IMR-90 (cell line): ENCODE data around the gene HES6. TPM values are rescaled to one million over a fixed set of nuclear protein-coding genes. Genes with fewer than 3 reads are reported as not detected.

Source experiments
- ATAC-seq: fragments of 200-7000 bp; cut with Tn5 transposase; 2 replicates; pipeline ENCODE4 v1.9.1; 2020; ENCODE audit warnings: low read depth, mild to moderate bottlenecking, moderate library complexity
- BruUV-seq: library from RNA; stranded (reverse); fragments of 400-500 nt; replicated peaks from 2 replicates; lab custom pipeline; 2021; lab: Mats Ljungman, UMichigan
- CTCF ChIA-PET: fragments of 300-600 bp; formaldehyde crosslinking; extraction: SDS; loops from one replicate; lab custom pipeline; 2021; ENCODE audit warnings: antibody characterized with exemption; lab: Yijun Ruan, JAX
- POLR2A ChIA-PET: fragments of 300-600 bp; sonication (Branson Sonifier 250); formaldehyde crosslinking; loops from one replicate; lab custom pipeline; 2022; ENCODE audit warnings: antibody characterized with exemption; ENCODE audit not compliant: unreplicated experiment; lab: Charles Lee
- DNase-seq: peaks from one replicate; pipeline ENCODE4 v3.0.0; 2013
- H2AFZ ChIP-seq: replicated peaks from 2 replicates; pipeline ENCODE3; 2013; ENCODE audit warnings: low read length, mild to moderate bottlenecking; ENCODE audit not compliant: poor library complexity
- H2AK5ac ChIP-seq: 2 replicates; pipeline ENCODE4 v1.6.1; 2013; ENCODE audit warnings: low read depth, low read length, inconsistent platforms
- H2AK9ac ChIP-seq: replicated peaks from 2 replicates; pipeline ENCODE3; 2013; ENCODE audit warnings: mild to moderate bottlenecking, low read depth, low read length, moderate library complexity; ENCODE audit not compliant: poor library complexity
- H2BK120ac ChIP-seq: 2 replicates; pipeline ENCODE4 v1.6.1; 2013; ENCODE audit warnings: low read depth, low read length, inconsistent platforms
- H2BK15ac ChIP-seq: 3 replicates; pipeline ENCODE4 v1.6.1; 2013; ENCODE audit warnings: low read depth, low read length, inconsistent platforms
- H2BK20ac ChIP-seq: 2 replicates; pipeline ENCODE4 v1.6.1; 2013; ENCODE audit warnings: low read depth, mild to moderate bottlenecking, inconsistent platforms, low read length, moderate library complexity
- H2BK5ac ChIP-seq: 2 replicates; pipeline ENCODE4 v1.6.1; 2013; ENCODE audit warnings: mild to moderate bottlenecking, low read depth, low read length, inconsistent platforms; ENCODE audit not compliant: poor library complexity, severe bottlenecking
- H3K14ac ChIP-seq: replicated peaks from 2 replicates; pipeline ENCODE4 v1.6.1; 2013; ENCODE audit warnings: low read depth, low read length, inconsistent platforms
- H3K18ac ChIP-seq: 2 replicates; pipeline ENCODE4 v1.6.1; 2013; ENCODE audit warnings: low read depth, low read length, control low read depth
- H3K23ac ChIP-seq: 2 replicates; pipeline ENCODE4 v1.6.1; 2013; ENCODE audit warnings: low read depth, low read length, inconsistent platforms
- H3K27ac ChIP-seq: 2 replicates; pipeline ENCODE4 v1.5.1; 2013; ENCODE audit warnings: mild to moderate bottlenecking, control low read depth, low read length; ENCODE audit not compliant: insufficient read depth
- H3K27me3 ChIP-seq: 2 replicates; pipeline ENCODE4 v1.6.1; 2013; ENCODE audit warnings: low read length; ENCODE audit not compliant: control insufficient read depth, insufficient read depth
- H3K36me3 ChIP-seq: 2 replicates; pipeline ENCODE4 v1.6.1; 2013; ENCODE audit warnings: low read length, mixed read lengths; ENCODE audit not compliant: control insufficient read depth, insufficient read depth
- H3K4ac ChIP-seq: 2 replicates; pipeline ENCODE4 v1.6.1; 2013; ENCODE audit warnings: low read depth, low read length, inconsistent platforms
- H3K4me1 ChIP-seq: 2 replicates; pipeline ENCODE4 v1.6.1; 2013; ENCODE audit warnings: low read length, mixed read lengths; ENCODE audit not compliant: control insufficient read depth, insufficient read depth
- H3K4me2 ChIP-seq: 2 replicates; pipeline ENCODE4 v1.6.1; 2013; ENCODE audit warnings: low read depth, mild to moderate bottlenecking, control low read depth, low read length, moderate library complexity
- H3K4me3 ChIP-seq: 2 replicates; pipeline ENCODE4 v1.5.1; 2013; ENCODE audit warnings: low read depth, mild to moderate bottlenecking, control low read depth, low read length, moderate library complexity; ENCODE audit not compliant: insufficient read depth
- H3K56ac ChIP-seq: 2 replicates; pipeline ENCODE4 v1.6.1; 2013; ENCODE audit warnings: low read length, inconsistent platforms; ENCODE audit not compliant: insufficient read depth; ENCODE audit errors: extremely low read depth
- H3K79me1 ChIP-seq, 2 experiments: 2 replicates each; pipeline ENCODE4 v1.6.1; 2013; ENCODE audit warnings: low read length in 2 of 2, inconsistent platforms in 1 of 2, low read depth in 1 of 2
- H3K9ac ChIP-seq: 2 replicates; pipeline ENCODE4 v1.6.1; 2013; ENCODE audit warnings: low read depth, low read length, control low read depth
- H3K9me1 ChIP-seq: 2 replicates; pipeline ENCODE4 v1.6.1; 2013; ENCODE audit warnings: low read length, inconsistent platforms; ENCODE audit not compliant: insufficient read depth
- H3K9me3 ChIP-seq: 2 replicates; pipeline ENCODE4 v1.6.1; 2013; ENCODE audit warnings: low read length; ENCODE audit not compliant: control insufficient read depth, insufficient read depth
- H4K20me1 ChIP-seq: 2 replicates; pipeline ENCODE4 v1.6.1; 2013; ENCODE audit warnings: low read length, inconsistent platforms; ENCODE audit not compliant: insufficient read depth
- H4K5ac ChIP-seq: 2 replicates; pipeline ENCODE4 v1.6.1; 2013; ENCODE audit warnings: mild to moderate bottlenecking, low read depth, low read length, control low read depth
- H4K8ac ChIP-seq, 2 experiments: 2 replicates each; pipeline ENCODE4 v1.6.1; 2013; ENCODE audit warnings: low read depth in 2 of 2, low read length in 2 of 2, control low read depth in 1 of 2, inconsistent platforms in 1 of 2
- H4K91ac ChIP-seq: 2 replicates; pipeline ENCODE4 v1.6.1; 2013; ENCODE audit warnings: low read depth, low read length, inconsistent platforms; ENCODE audit not compliant: insufficient read depth
- MXI1 ChIP-seq: IDR thresholded peaks from 2 replicates; pipeline ENCODE4 v1.6.1; 2012; ENCODE audit warnings: low read depth, mild to moderate bottlenecking, low read length, moderate library complexity, borderline replicate concordance
- RFX5 ChIP-seq: IDR thresholded peaks from 2 replicates; pipeline ENCODE4 v1.8.0; 2012; ENCODE audit warnings: low read depth, mild to moderate bottlenecking, low read length, moderate library complexity
- WGBS, 2 experiments: methylation state at CpG; one replicate each; pipeline versions ENCODE4 v1.1.5 to v1.1.7; 2013; ENCODE audit warnings: missing lambda C conversion rate in 2 of 2; ENCODE audit not compliant: insufficient read length in 1 of 2; ENCODE audit errors: extremely low coverage in 2 of 2; 5-methylcytosine and 5-hydroxymethylcytosine counted together
- dilution Hi-C: fragments of 300-500 bp; cut with HindIII; formaldehyde crosslinking; loops from one replicate; pipeline ENCODE4 v1.14.3; 2018; ENCODE audit warnings: low sequenced_read_pairs; ENCODE audit not compliant: unreplicated experiment
- in situ Hi-C: fragments of 300-500 bp; cut with MboI; formaldehyde crosslinking; loops from 3 replicates; pipeline ENCODE4 v1.14.3; 2019; ENCODE audit warnings: low sequenced_read_pairs, inconsistent platforms, mixed read lengths
- intact Hi-C: fragments of 100-400 bp; cut with micrococcal nuclease; formaldehyde crosslinking; loops from 2 replicates; pipeline ENCODE4 v1.10.0; 2022
- polyA plus RNA-seq, 3 experiments: library from polyadenylated mRNA; depleted of rRNA; stranded (reverse); fragments of >200 nt; gene quantifications; 2 replicates each; pipeline ENCODE4 v1.2.3, GENCODE V29; 2012; ENCODE audit warnings: low replicate concordance in 1 of 3
- total RNA-seq: library from RNA; depleted of rRNA; stranded (reverse); fragments of >200 nt; gene quantifications from 2 replicates; pipeline ENCODE4 v1.2.3, GENCODE V29; 2012
- TF ChIP-seq, protein P1 (sequence below): conservative IDR thresholded peaks from 2 replicates; pipeline ENCODE4 v1.5.1; 2012; ENCODE audit warnings: mild to moderate bottlenecking, low read depth, low read length, improper control_type of control experiment

Gene HES6
- total and polyA plus RNA-seq, 2 of the 4 experiments (the other 2 are of a cell fraction): 1.3 to 3.3 TPM

DNA sequence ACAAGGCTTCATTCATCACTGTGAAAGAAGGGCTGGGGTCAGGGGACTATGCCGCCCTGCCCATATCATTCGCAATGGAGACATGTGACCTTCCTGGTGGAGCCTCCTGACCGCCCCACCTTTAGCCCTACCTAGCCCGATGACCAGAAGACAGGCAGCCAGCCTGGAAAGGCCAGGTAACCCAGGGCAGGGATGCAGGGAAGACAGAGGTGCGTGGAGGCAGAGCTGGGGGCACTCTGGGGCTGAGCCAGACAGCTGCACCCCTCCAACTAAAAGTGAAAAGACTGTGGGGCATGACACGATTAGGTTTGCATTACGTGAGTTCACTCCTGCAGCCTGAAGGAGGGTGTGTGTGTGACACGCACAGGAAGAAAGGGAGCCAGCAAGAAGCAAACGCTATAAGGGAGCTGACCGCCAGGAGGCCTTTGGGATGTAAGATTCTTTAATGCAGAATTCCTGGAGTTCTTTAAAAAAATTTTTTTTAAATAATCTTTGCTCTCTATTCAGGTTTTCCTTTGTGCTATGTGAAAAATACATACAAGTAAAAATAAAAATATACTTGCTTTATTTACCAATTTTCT, 3.7 kb upstream of the HES6 start:
- intact Hi-C loops (no loop called here), dilution Hi-C loops (no loop called here), in situ Hi-C loops (no loop called here)
- Histone ChIP-seq H2BK120ac (no peak overlapping the region), H3K4me3 (no peak overlapping the region), H2AK9ac (no peak overlapping the region), H4K8ac (no peak overlapping the region), H3K14ac (no peak overlapping the region), H3K9me3 (no peaks in the 10 kb centered on the region), H3K4me1 (peaks cover 2% of the 10 kb centered on the region; the same call in 1 of the 2 replicates), H2AK5ac (no peak overlapping the region), H3K79me1 (peaks cover 0 to 2% of the 10 kb centered on the region in 2 experiments; a peak in 1 of 4 replicates), H2BK5ac (no peak overlapping the region), H3K23ac (no peak overlapping the region), H3K36me3 (peaks cover 4% of the 10 kb centered on the region; the same call in 1 of the 2 replicates), H4K20me1 (no peaks in the 10 kb centered on the region), H2AFZ (no peak overlapping the region), H2BK20ac (no peak overlapping the region), H3K4ac (no peak overlapping the region), H4K91ac (no peak overlapping the region), H3K18ac (no peak overlapping the region), H3K9ac (no peak overlapping the region), H3K27ac (no peak overlapping the region), H3K4me2 (no peak overlapping the region), H3K27me3 (peaks cover 9% of the 10 kb centered on the region), H2BK15ac (no peak overlapping the region), H3K56ac (no peak overlapping the region), H4K5ac (no peak overlapping the region), H3K9me1 (no peaks in the 10 kb centered on the region)
- WGBS, 2 experiments: 82% methylated on average over 2 of the region's 10 CpGs; no CpG with 5 or more reads in 1 of the 2 experiments
- no TSS peak for BruUV-seq
- ChIA-PET CTCF (interaction anchor here (1.3 kb wide), 1 partner anchor 16 kb away, joined by 3 read pairs; no protein-coding TSS in a partner anchor), POLR2A (no interaction called here)
- no peak for ATAC-seq
- TF ChIP-seq RFX5 (no peak), MXI1 (no peak)
- TF ChIP-seq, protein P1, sequence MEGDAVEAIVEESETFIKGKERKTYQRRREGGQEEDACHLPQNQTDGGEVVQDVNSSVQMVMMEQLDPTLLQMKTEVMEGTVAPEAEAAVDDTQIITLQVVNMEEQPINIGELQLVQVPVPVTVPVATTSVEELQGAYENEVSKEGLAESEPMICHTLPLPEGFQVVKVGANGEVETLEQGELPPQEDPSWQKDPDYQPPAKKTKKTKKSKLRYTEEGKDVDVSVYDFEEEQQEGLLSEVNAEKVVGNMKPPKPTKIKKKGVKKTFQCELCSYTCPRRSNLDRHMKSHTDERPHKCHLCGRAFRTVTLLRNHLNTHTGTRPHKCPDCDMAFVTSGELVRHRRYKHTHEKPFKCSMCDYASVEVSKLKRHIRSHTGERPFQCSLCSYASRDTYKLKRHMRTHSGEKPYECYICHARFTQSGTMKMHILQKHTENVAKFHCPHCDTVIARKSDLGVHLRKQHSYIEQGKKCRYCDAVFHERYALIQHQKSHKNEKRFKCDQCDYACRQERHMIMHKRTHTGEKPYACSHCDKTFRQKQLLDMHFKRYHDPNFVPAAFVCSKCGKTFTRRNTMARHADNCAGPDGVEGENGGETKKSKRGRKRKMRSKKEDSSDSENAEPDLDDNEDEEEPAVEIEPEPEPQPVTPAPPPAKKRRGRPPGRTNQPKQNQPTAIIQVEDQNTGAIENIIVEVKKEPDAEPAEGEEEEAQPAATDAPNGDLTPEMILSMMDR: peak; percentile 22; the same call in 1 of the 2 replicates
- DNase-seq: no peak
